GM12891 (cell line): Measurements from ENCODE around the gene BTNL3.

Experiments used
- POLR2A ChIP-seq: IDR thresholded peaks from 2 replicates; pipeline ENCODE4 v1.6.1; 2011; ENCODE audit warnings: low read depth, low read length, control low read depth
- POLR2AphosphoS5 ChIP-seq: IDR thresholded peaks from 2 replicates; pipeline ENCODE4 v1.6.1; 2011; ENCODE audit warnings: low read depth, low read length, control low read depth
- TAF1 ChIP-seq: IDR thresholded peaks from 2 replicates; pipeline ENCODE4 v1.6.1; 2011; ENCODE audit warnings: low read depth, low read length, control low read depth

DNA sequence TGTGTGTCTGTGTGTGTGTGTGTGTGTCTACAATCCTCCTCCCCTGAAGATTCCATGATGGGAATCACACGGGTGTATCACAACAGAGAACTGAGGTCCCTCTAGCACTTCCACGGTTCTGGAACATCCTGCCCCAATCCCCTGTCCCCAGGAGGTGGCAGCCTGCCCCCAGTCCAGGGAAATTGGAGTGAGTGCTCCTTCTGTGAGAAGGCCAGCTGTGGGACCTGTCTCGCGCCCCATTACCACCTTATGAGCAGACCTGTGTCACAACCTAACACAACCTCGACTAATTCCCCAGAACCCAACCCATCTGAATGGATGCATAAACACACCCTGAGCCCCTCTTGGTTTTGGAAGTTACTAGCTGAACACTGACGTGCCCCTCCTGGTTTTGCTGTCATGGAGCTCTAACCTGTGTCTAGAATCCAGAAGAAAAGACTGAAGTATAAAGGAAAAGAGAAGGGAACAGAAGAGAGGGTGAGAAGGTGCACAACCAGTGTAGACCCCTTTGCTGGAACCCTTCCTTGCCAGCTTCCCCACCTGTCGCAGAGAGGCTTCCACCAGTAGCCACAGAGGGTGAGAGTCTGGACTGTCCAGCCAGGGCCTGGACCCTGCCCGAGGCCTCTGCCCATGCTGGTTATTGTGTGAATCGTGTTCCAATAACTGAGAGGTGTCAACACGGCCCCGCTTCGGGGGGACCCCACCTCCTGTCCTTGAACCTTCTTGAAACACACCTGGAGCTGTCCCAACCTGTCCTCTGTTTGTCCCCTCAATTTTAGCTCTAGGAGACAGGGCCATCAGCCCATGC, 54.8 kb downstream of the BTNL3 start:
- TF ChIP-seq POLR2A (no peak), POLR2AphosphoS5 (no peak), TAF1 (no peak)
